ENCODE measurements around the gene NBEAL2.

The NBEAL2 gene

GRCh38 chr3:46946416-46946815 lies 33.0 kb upstream of the NBEAL2 start:
- H3K36me3 ChIP-seq (ENCODE audit: control insufficient read depth, insufficient read depth, low read length): no peaks in the 10 kb centered on the region
- WGBS, 2 experiments: 83 to 87% methylated on average over 6 of the region's 6 CpGs
- no peaks in the 10 kb centered on the region for H3K9me3 ChIP-seq (ENCODE audit: control insufficient read depth, low read length)
- no peaks in the 10 kb centered on the region for H3K27me3 ChIP-seq (ENCODE audit: control insufficient read depth, insufficient read depth, low read length, poor library complexity, severe bottlenecking)
- H3K4me1 ChIP-seq (ENCODE audit: control insufficient read depth, insufficient read depth, low read length): peaks cover 7% of the 10 kb centered on the region
- H3K4me3 ChIP-seq (ENCODE audit: insufficient read depth, low read depth, low read length): no peak overlapping the region
- H3K27ac ChIP-seq (ENCODE audit: insufficient read depth, low read depth, low read length, poor library complexity, severe bottlenecking): no peak overlapping the region

GRCh38 chr3:46946856-46947545 lies 32.5 kb upstream of the NBEAL2 start:
- no peaks in the 10 kb centered on the region for H3K27me3 ChIP-seq (ENCODE audit: control insufficient read depth, insufficient read depth, low read length, poor library complexity, severe bottlenecking)
- no peaks in the 10 kb centered on the region for H3K36me3 ChIP-seq (ENCODE audit: control insufficient read depth, insufficient read depth, low read length)
- H3K27ac ChIP-seq (ENCODE audit: insufficient read depth, low read depth, low read length, poor library complexity, severe bottlenecking): no peak overlapping the region
- H3K4me1 ChIP-seq (ENCODE audit: control insufficient read depth, insufficient read depth, low read length): peaks cover 7% of the 10 kb centered on the region
- no peaks in the 10 kb centered on the region for H3K9me3 ChIP-seq (ENCODE audit: control insufficient read depth, low read length)
- 81 to 82% methylated on average over 7 of the region's 7 CpGs for WGBS, 2 experiments
- no peak overlapping the region for H3K4me3 ChIP-seq (ENCODE audit: insufficient read depth, low read depth, low read length)

GRCh38 chr3:46947546-46947901 lies 31.9 kb upstream of the NBEAL2 start:
- no peak overlapping the region for H3K27ac ChIP-seq (ENCODE audit: insufficient read depth, low read depth, low read length, poor library complexity, severe bottlenecking)
- H3K9me3 ChIP-seq (ENCODE audit: control insufficient read depth, low read length): no peaks in the 10 kb centered on the region
- no peaks in the 10 kb centered on the region for H3K36me3 ChIP-seq (ENCODE audit: control insufficient read depth, insufficient read depth, low read length)
- peaks cover 7% of the 10 kb centered on the region for H3K4me1 ChIP-seq (ENCODE audit: control insufficient read depth, insufficient read depth, low read length)
- WGBS, 2 experiments: 90 to 92% methylated on average over 4 of the region's 4 CpGs
- H3K4me3 ChIP-seq (ENCODE audit: insufficient read depth, low read depth, low read length): no peak overlapping the region
- no peaks in the 10 kb centered on the region for H3K27me3 ChIP-seq (ENCODE audit: control insufficient read depth, insufficient read depth, low read length, poor library complexity, severe bottlenecking)

GRCh38 chr3:46947981-46948791 lies 31.3 kb upstream of the NBEAL2 start:
- Histone ChIP-seq H3K4me1 (ENCODE audit: control insufficient read depth, insufficient read depth, low read length) (peaks cover 10% of the 10 kb centered on the region), H3K36me3 (ENCODE audit: control insufficient read depth, insufficient read depth, low read length) (no peaks in the 10 kb centered on the region), H3K9me3 (ENCODE audit: control insufficient read depth, low read length) (no peaks in the 10 kb centered on the region), H3K4me3 (ENCODE audit: insufficient read depth, low read depth, low read length) (no peak overlapping the region), H3K27ac (ENCODE audit: insufficient read depth, low read depth, low read length, poor library complexity, severe bottlenecking) (no peak overlapping the region), H3K27me3 (ENCODE audit: control insufficient read depth, insufficient read depth, low read length, poor library complexity, severe bottlenecking) (no peaks in the 10 kb centered on the region)
- WGBS, 2 experiments: 89 to 90% methylated on average over 19 of the region's 19 CpGs

GRCh38 chr3:46948830-46949671 lies 30.4 kb upstream of the NBEAL2 start:
- H3K27me3 ChIP-seq (ENCODE audit: control insufficient read depth, insufficient read depth, low read length, poor library complexity, severe bottlenecking): no peaks in the 10 kb centered on the region
- no peak overlapping the region for H3K27ac ChIP-seq (ENCODE audit: insufficient read depth, low read depth, low read length, poor library complexity, severe bottlenecking)
- WGBS, 2 experiments: 76 to 83% methylated on average over 6 of the region's 6 CpGs
- H3K36me3 ChIP-seq (ENCODE audit: control insufficient read depth, insufficient read depth, low read length): no peaks in the 10 kb centered on the region
- H3K9me3 ChIP-seq (ENCODE audit: control insufficient read depth, low read length): no peaks in the 10 kb centered on the region
- H3K4me1 ChIP-seq (ENCODE audit: control insufficient read depth, insufficient read depth, low read length): peaks cover 16% of the 10 kb centered on the region
- no peak overlapping the region for H3K4me3 ChIP-seq (ENCODE audit: insufficient read depth, low read depth, low read length)

- H3K4me3 ChIP-seq (ENCODE audit: insufficient read depth, low read depth, low read length): no peak overlapping the region
- H3K4me1 ChIP-seq (ENCODE audit: control insufficient read depth, insufficient read depth, low read length): peaks cover 21% of the 10 kb centered on the region
- 92 to 96% methylated on average over 2 of the region's 2 CpGs for WGBS, 2 experiments
- no peaks in the 10 kb centered on the region for H3K27me3 ChIP-seq (ENCODE audit: control insufficient read depth, insufficient read depth, low read length, poor library complexity, severe bottlenecking)
- H3K36me3 ChIP-seq (ENCODE audit: control insufficient read depth, insufficient read depth, low read length): no peaks in the 10 kb centered on the region
- H3K9me3 ChIP-seq (ENCODE audit: control insufficient read depth, low read length): no peaks in the 10 kb centered on the region
- H3K27ac ChIP-seq (ENCODE audit: insufficient read depth, low read depth, low read length, poor library complexity, severe bottlenecking): no peak overlapping the region
Measured at GRCh38 chr3:46950177-46950576, 29.3 kb upstream of the NBEAL2 start.

- H3K27ac ChIP-seq (ENCODE audit: insufficient read depth, low read depth, low read length, poor library complexity, severe bottlenecking): no peak overlapping the region
- H3K36me3 ChIP-seq (ENCODE audit: control insufficient read depth, insufficient read depth, low read length): no peaks in the 10 kb centered on the region
- WGBS, 2 experiments: 87 to 89% methylated on average over 6 to 7 of the region's 7 CpGs
- H3K4me1 ChIP-seq (ENCODE audit: control insufficient read depth, insufficient read depth, low read length): peaks cover 21% of the 10 kb centered on the region
- no peaks in the 10 kb centered on the region for H3K27me3 ChIP-seq (ENCODE audit: control insufficient read depth, insufficient read depth, low read length, poor library complexity, severe bottlenecking)
- H3K9me3 ChIP-seq (ENCODE audit: control insufficient read depth, low read length): no peaks in the 10 kb centered on the region
- no peak overlapping the region for H3K4me3 ChIP-seq (ENCODE audit: insufficient read depth, low read depth, low read length)
Measured at GRCh38 chr3:46950650-46951241, 28.7 kb upstream of the NBEAL2 start.

GRCh38 chr3:46952813-46953212 lies 26.7 kb upstream of the NBEAL2 start:
- Histone ChIP-seq H3K27ac (ENCODE audit: insufficient read depth, low read depth, low read length, poor library complexity, severe bottlenecking) (no peak overlapping the region), H3K36me3 (ENCODE audit: control insufficient read depth, insufficient read depth, low read length) (no peaks in the 10 kb centered on the region), H3K4me3 (ENCODE audit: insufficient read depth, low read depth, low read length) (no peak overlapping the region), H3K9me3 (ENCODE audit: control insufficient read depth, low read length) (no peaks in the 10 kb centered on the region), H3K27me3 (ENCODE audit: control insufficient read depth, insufficient read depth, low read length, poor library complexity, severe bottlenecking) (no peaks in the 10 kb centered on the region), H3K4me1 (ENCODE audit: control insufficient read depth, insufficient read depth, low read length) (peaks cover 21% of the 10 kb centered on the region)
- WGBS, 2 experiments: 81 to 86% methylated on average over 2 of the region's 2 CpGs

GRCh38 chr3:46953234-46954010 lies 26.0 kb upstream of the NBEAL2 start:
- Histone ChIP-seq H3K9me3 (ENCODE audit: control insufficient read depth, low read length) (no peaks in the 10 kb centered on the region), H3K27me3 (ENCODE audit: control insufficient read depth, insufficient read depth, low read length, poor library complexity, severe bottlenecking) (no peaks in the 10 kb centered on the region), H3K36me3 (ENCODE audit: control insufficient read depth, insufficient read depth, low read length) (no peaks in the 10 kb centered on the region), H3K4me3 (ENCODE audit: insufficient read depth, low read depth, low read length) (no peak overlapping the region), H3K27ac (ENCODE audit: insufficient read depth, low read depth, low read length, poor library complexity, severe bottlenecking) (no peak overlapping the region), H3K4me1 (ENCODE audit: control insufficient read depth, insufficient read depth, low read length) (peaks cover 21% of the 10 kb centered on the region)
- 86 to 89% methylated on average over 8 of the region's 8 CpGs for WGBS, 2 experiments

Data from ectodermal cell (in vitro differentiated cells).